ENCODE results near the gene MARCHF3. TPM values are rescaled to one million over a fixed set of nuclear protein-coding genes. Genes with fewer than 3 reads are reported as not detected.

The MARCHF3 gene
- total and polyA plus RNA-seq, 2 donors from 2014 or later = 1.5 to 8.0 TPM

DNA sequence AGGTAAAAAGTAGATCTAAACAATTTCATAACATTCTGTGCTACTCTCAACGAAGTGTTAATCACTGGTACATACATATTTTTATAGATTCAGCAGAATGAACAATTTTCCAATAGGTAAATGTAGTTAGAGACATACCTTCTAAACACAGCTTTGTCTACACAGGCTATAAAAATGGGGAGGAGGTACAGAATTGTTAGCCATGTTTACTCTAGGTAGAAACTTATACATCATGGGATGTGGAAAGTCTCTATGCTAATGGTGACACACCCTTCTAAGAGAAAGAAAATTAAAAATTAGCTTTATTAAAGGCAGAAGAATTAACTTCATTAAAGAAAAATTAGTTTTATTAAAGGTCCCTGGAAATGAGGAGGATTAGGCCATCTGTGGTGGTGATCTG, 31.2 kb upstream of the MARCHF3 start:
- TF ChIP-seq, protein P1, sequence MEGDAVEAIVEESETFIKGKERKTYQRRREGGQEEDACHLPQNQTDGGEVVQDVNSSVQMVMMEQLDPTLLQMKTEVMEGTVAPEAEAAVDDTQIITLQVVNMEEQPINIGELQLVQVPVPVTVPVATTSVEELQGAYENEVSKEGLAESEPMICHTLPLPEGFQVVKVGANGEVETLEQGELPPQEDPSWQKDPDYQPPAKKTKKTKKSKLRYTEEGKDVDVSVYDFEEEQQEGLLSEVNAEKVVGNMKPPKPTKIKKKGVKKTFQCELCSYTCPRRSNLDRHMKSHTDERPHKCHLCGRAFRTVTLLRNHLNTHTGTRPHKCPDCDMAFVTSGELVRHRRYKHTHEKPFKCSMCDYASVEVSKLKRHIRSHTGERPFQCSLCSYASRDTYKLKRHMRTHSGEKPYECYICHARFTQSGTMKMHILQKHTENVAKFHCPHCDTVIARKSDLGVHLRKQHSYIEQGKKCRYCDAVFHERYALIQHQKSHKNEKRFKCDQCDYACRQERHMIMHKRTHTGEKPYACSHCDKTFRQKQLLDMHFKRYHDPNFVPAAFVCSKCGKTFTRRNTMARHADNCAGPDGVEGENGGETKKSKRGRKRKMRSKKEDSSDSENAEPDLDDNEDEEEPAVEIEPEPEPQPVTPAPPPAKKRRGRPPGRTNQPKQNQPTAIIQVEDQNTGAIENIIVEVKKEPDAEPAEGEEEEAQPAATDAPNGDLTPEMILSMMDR (IDR thresholded peaks at IDR 0.05; ENCODE audit: borderline replicate concordance, extremely low read depth, insufficient read depth) = no peak
- no peak overlapping the region for H3K9ac ChIP-seq (ENCODE audit: low read length in 3 of 3)

GRCh38 chr5:127060470-127060985, 30.2 kb upstream of the MARCHF3 start:
- Histone ChIP-seq H3K27me3 (ENCODE audit: control insufficient read depth, insufficient read depth, low read length) (no peaks in the 10 kb centered on the region), H3K4me3 (ENCODE audit: low read length in 3 of 3) (no peak overlapping the region), H3K9ac (ENCODE audit: low read length in 3 of 3) (no peak overlapping the region), H3K9me3 (ENCODE audit: control insufficient read depth in 2 of 3, insufficient read depth in 1 of 3, low read length in 3 of 3) (no peaks in the 10 kb centered on the region), H3K27ac (ENCODE audit: low read depth in 2 of 2, low read length in 2 of 2) (no peak overlapping the region), H3K4me1 (ENCODE audit: control insufficient read depth in 2 of 3, insufficient read depth in 2 of 3, low read depth in 1 of 3, low read length in 3 of 3) (no peaks in the 10 kb centered on the region), H3K36me3 (ENCODE audit: control insufficient read depth in 2 of 3, insufficient read depth in 3 of 3, low read length in 3 of 3) (no peaks in the 10 kb centered on the region)
- TF ChIP-seq, protein P1 (IDR thresholded peaks at IDR 0.05; ENCODE audit: borderline replicate concordance, extremely low read depth, insufficient read depth) = no peak
- no peak for FAIRE-seq
- intact Hi-C loops (cut with DNase I) = no loop called here
- DNase-seq = no peak

More for the DNA sequence above, 31.2 kb upstream of the MARCHF3 start:
- Histone ChIP-seq H3K4me3 (ENCODE audit: low read length in 3 of 3) (no peak overlapping the region), H3K4me1 (ENCODE audit: control insufficient read depth in 2 of 3, insufficient read depth in 2 of 3, low read depth in 1 of 3, low read length in 3 of 3) (no peaks in the 10 kb centered on the region), H3K9me3 (ENCODE audit: control insufficient read depth in 2 of 3, insufficient read depth in 1 of 3, low read length in 3 of 3) (no peaks in the 10 kb centered on the region), H3K27ac (ENCODE audit: low read depth in 2 of 2, low read length in 2 of 2) (no peak overlapping the region), H3K27me3 (ENCODE audit: control insufficient read depth, insufficient read depth, low read length) (no peaks in the 10 kb centered on the region), H3K36me3 (ENCODE audit: control insufficient read depth in 2 of 3, insufficient read depth in 3 of 3, low read length in 3 of 3) (no peaks in the 10 kb centered on the region)
- no peak for DNase-seq
- FAIRE-seq = no peak
- intact Hi-C loops (cut with DNase I) = no loop called here

- Histone ChIP-seq H3K9me3 (ENCODE audit: control insufficient read depth in 2 of 3, insufficient read depth in 1 of 3, low read length in 3 of 3) (no peaks in the 10 kb centered on the region), H3K36me3 (ENCODE audit: control insufficient read depth in 2 of 3, insufficient read depth in 3 of 3, low read length in 3 of 3) (no peaks in the 10 kb centered on the region), H3K4me3 (ENCODE audit: low read length in 3 of 3) (no peak overlapping the region), H3K27me3 (ENCODE audit: control insufficient read depth, insufficient read depth, low read length) (no peaks in the 10 kb centered on the region), H3K4me1 (ENCODE audit: control insufficient read depth in 2 of 3, insufficient read depth in 2 of 3, low read depth in 1 of 3, low read length in 3 of 3) (no peaks in the 10 kb centered on the region), H3K9ac (ENCODE audit: low read length in 3 of 3) (no peak overlapping the region), H3K27ac (ENCODE audit: low read depth in 2 of 2, low read length in 2 of 2) (no peak overlapping the region)
- TF ChIP-seq, protein P1 (IDR thresholded peaks at IDR 0.05; ENCODE audit: borderline replicate concordance, extremely low read depth, insufficient read depth) = no peak
- DNase-seq (no peak), FAIRE-seq (no peak)
- intact Hi-C loops (cut with DNase I) = no loop called here
These were observed 26.5 kb upstream of the MARCHF3 start for GRCh38 chr5:127056896-127057295.
